Measurements from ENCODE around the gene CACNA1D. TPM values are rescaled to one million over a fixed set of nuclear protein-coding genes. Genes with fewer than 3 reads are reported as not detected.

Gene CACNA1D
- total RNA-seq, 1 donor from 2014 or later, result 0.95 TPM

DNA sequence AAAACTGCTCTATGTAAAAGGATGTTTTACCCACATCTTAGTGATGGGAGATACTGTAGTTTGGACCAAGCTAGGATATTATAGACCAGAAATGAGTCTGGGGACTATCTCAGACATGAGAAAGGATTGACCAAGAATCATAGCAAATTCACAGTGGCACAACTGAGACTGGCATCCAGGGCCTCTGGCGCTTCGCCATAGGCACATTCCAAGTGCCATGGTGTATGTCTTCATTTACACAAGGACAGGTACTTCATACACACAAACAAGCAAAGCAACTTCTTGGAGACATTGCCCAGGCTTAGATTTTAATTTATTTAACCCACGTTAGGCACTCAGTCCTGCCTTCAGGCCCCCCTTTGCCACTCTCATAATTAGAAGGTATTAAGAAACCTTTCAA is 28.9 kb downstream of the CACNA1D start:
- peaks cover 10% of the 10 kb centered on the region for H3K27me3 Mint-ChIP-seq (ENCODE audit: low read depth)
- TF ChIP-seq, protein P1, sequence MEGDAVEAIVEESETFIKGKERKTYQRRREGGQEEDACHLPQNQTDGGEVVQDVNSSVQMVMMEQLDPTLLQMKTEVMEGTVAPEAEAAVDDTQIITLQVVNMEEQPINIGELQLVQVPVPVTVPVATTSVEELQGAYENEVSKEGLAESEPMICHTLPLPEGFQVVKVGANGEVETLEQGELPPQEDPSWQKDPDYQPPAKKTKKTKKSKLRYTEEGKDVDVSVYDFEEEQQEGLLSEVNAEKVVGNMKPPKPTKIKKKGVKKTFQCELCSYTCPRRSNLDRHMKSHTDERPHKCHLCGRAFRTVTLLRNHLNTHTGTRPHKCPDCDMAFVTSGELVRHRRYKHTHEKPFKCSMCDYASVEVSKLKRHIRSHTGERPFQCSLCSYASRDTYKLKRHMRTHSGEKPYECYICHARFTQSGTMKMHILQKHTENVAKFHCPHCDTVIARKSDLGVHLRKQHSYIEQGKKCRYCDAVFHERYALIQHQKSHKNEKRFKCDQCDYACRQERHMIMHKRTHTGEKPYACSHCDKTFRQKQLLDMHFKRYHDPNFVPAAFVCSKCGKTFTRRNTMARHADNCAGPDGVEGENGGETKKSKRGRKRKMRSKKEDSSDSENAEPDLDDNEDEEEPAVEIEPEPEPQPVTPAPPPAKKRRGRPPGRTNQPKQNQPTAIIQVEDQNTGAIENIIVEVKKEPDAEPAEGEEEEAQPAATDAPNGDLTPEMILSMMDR (IDR thresholded peaks at IDR 0.05), result no peak

GRCh38 chr3:53524566-53524965 is 30.2 kb downstream of the CACNA1D start:
- H3K4me1 Mint-ChIP-seq (ENCODE audit: low read depth), result no peaks in the 10 kb centered on the region
- H3K27me3 Mint-ChIP-seq (ENCODE audit: low read depth), result peaks cover 10% of the 10 kb centered on the region
- no peak for DNase-seq (ENCODE audit: low spot score)
- H3K36me3 Mint-ChIP-seq (ENCODE audit: low read depth), result no peaks in the 10 kb centered on the region
- no peak overlapping the region for H3K27ac Mint-ChIP-seq (ENCODE audit: unreplicated experiment)
- H3K4me3 Mint-ChIP-seq (ENCODE audit: unreplicated experiment), result no peak overlapping the region
- H3K9me3 Mint-ChIP-seq (ENCODE audit: low read depth), result no peaks in the 10 kb centered on the region
- TF ChIP-seq, protein P1 (IDR thresholded peaks at IDR 0.05), result no peak

More for the DNA sequence above, 28.9 kb downstream of the CACNA1D start:
- DNase-seq (ENCODE audit: low spot score), result no peak
- H3K36me3 Mint-ChIP-seq (ENCODE audit: low read depth), result no peaks in the 10 kb centered on the region
- no peak overlapping the region for H3K4me3 Mint-ChIP-seq (ENCODE audit: unreplicated experiment)
- no peaks in the 10 kb centered on the region for H3K4me1 Mint-ChIP-seq (ENCODE audit: low read depth)
- no peaks in the 10 kb centered on the region for H3K9me3 Mint-ChIP-seq (ENCODE audit: low read depth)
- no peak overlapping the region for H3K27ac Mint-ChIP-seq (ENCODE audit: unreplicated experiment)

- DNase-seq (ENCODE audit: low spot score), result no peak
- TF ChIP-seq, protein P1 (IDR thresholded peaks at IDR 0.05), result no peak
- Mint-ChIP-seq H3K4me1 (ENCODE audit: low read depth) (no peaks in the 10 kb centered on the region), H3K27ac (ENCODE audit: unreplicated experiment) (no peak overlapping the region), H3K9me3 (ENCODE audit: low read depth) (no peaks in the 10 kb centered on the region), H3K36me3 (ENCODE audit: low read depth) (no peaks in the 10 kb centered on the region), H3K27me3 (ENCODE audit: low read depth) (peaks cover 14% of the 10 kb centered on the region), H3K4me3 (ENCODE audit: unreplicated experiment) (no peak overlapping the region)
Measured at GRCh38 chr3:53525765-53526703, 31.6 kb downstream of the CACNA1D start.

DNA sequence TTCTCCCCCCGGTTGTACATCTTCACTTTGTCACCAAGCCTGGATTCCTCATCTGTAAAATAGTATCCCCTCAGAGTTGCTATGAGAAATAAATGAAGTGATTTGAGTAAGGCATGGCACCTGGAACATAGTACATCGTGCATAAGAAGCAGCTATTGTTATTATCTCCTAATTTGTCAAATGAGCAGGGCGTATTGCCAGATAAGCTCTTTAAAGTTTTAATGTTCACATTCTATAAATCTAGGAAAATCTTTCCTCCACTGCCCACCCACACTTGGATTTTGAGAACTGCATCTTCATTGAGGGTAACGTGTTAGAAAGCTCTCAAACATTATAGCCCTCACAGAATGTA is 32.3 kb downstream of the CACNA1D start:
- H3K9me3 Mint-ChIP-seq (ENCODE audit: low read depth), result no peaks in the 10 kb centered on the region
- no peak overlapping the region for H3K4me3 Mint-ChIP-seq (ENCODE audit: unreplicated experiment)
- DNase-seq (ENCODE audit: low spot score), result no peak
- H3K27me3 Mint-ChIP-seq (ENCODE audit: low read depth), result peaks cover 12% of the 10 kb centered on the region
- H3K27ac Mint-ChIP-seq (ENCODE audit: unreplicated experiment), result no peak overlapping the region
- H3K36me3 Mint-ChIP-seq (ENCODE audit: low read depth), result no peaks in the 10 kb centered on the region
- TF ChIP-seq, protein P1 (IDR thresholded peaks at IDR 0.05), result no peak
- H3K4me1 Mint-ChIP-seq (ENCODE audit: low read depth), result no peaks in the 10 kb centered on the region

DNA sequence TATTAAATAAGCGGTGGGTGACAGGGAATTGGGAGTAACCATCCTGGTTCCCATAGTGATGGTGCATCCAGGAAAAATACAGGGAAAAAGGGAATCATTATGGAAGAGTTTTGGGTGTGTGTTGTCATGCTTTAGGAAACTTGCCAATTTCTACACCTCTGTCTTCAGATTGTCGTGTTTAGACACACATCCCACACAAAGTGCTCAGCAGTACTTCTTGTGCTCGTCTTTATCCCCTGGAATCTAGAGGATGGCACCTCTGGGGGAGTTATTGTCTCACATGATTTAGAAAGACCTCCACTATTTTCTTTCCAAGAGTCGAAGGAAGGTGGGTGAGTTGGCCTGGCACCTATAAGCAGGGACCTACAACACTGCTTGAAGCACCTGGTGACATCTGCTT is 35.8 kb downstream of the CACNA1D start:
- H3K27ac Mint-ChIP-seq (ENCODE audit: unreplicated experiment), result no peak overlapping the region
- H3K4me1 Mint-ChIP-seq (ENCODE audit: low read depth), result no peaks in the 10 kb centered on the region
- DNase-seq (ENCODE audit: low spot score), result no peak
- TF ChIP-seq, protein P1 (IDR thresholded peaks at IDR 0.05), result no peak
- H3K27me3 Mint-ChIP-seq (ENCODE audit: low read depth), result peaks cover 18% of the 10 kb centered on the region
- H3K4me3 Mint-ChIP-seq (ENCODE audit: unreplicated experiment), result no peak overlapping the region
- no peaks in the 10 kb centered on the region for H3K36me3 Mint-ChIP-seq (ENCODE audit: low read depth)
- H3K9me3 Mint-ChIP-seq (ENCODE audit: low read depth), result no peaks in the 10 kb centered on the region
